Esophagus squamous epithelium (tissue), 5 donors: ENCODE measurements around the gene ATP7B. TPM values are rescaled to one million over a fixed set of nuclear protein-coding genes. Genes with fewer than 3 reads are reported as not detected.

Experiments
- DNase-seq: peaks from one replicate; lab custom pipeline; 2025; lab: John Stamatoyannopoulos, UW
- H3K27ac ChIP-seq, 4 donors: fragments of 200-600 bp; sonication (generic); one replicate each; pipeline ENCODE4 v1.5.1; 2016 to 2019; ENCODE audit warnings: mild to moderate bottlenecking in 1 of 4
- H3K27me3 ChIP-seq, 4 donors: fragments of 200-600 bp; sonication (generic); 1 replicate in 3 of 4; 2 replicates in 1 of 4; pipeline versions ENCODE4 v1.5.1 to v1.6.0; 2017 to 2021; ENCODE audit warnings: antibody characterized with exemption in 1 of 4
- H3K36me3 ChIP-seq, 3 donors: fragments of 200-600 bp; sonication (generic); one replicate each; pipeline ENCODE4 v1.5.1; 2016 to 2019
- H3K4me1 ChIP-seq, 3 donors: fragments of 200-600 bp; sonication (generic); one replicate each; pipeline ENCODE4 v1.5.1; 2017 to 2019
- H3K4me3 ChIP-seq, 4 donors: fragments of 200-600 bp; sonication (generic); 1 replicate in 3 of 4; 2 replicates in 1 of 4; pipeline ENCODE4 v1.5.1; 2016 to 2019; ENCODE audit warnings: mild to moderate bottlenecking in 2 of 4, moderate library complexity in 1 of 4
- H3K9me3 ChIP-seq, 3 donors: fragments of 200-600 bp; sonication (generic); one replicate each; pipeline ENCODE4 v1.5.1; 2016 to 2019
- CTCF ChIP-seq, 6 experiments: fragments of 450-650 bp in 4 of 6; fragments of 200-600 bp in 2 of 6; sonication (generic) in 2 of 6; IDR thresholded peaks; one replicate each; pipeline ENCODE4 v1.5.1; 2016 to 2019; ENCODE audit warnings: antibody characterized with exemption in 6 of 6, mild to moderate bottlenecking in 4 of 6, moderate library complexity in 4 of 6
- POLR2A ChIP-seq, 4 donors: fragments of 450-650 bp; IDR thresholded peaks; one replicate each; pipeline ENCODE4 v1.6.1; 2017; ENCODE audit warnings: antibody characterized with exemption in 4 of 4, mild to moderate bottlenecking in 4 of 4, moderate library complexity in 3 of 4
- WGBS, 2 donors: methylation state at CpG; one replicate each; pipeline ENCODE4 v1.1.5; 2018; 5-methylcytosine and 5-hydroxymethylcytosine counted together
- intact Hi-C: fragments of 100-400 bp; cut with DNase I; formaldehyde crosslinking; loops from one replicate; pipeline ENCODE4 v1.15.0; 2022
- total RNA-seq, 4 donors: library from RNA; depleted of rRNA; stranded (reverse); fragments of >200 nt; gene quantifications; one replicate each; pipeline ENCODE4 v1.1.0, GENCODE V29; 2016
- donor health status: DM: yes; HTN: yes; CAD: no.

ATP7B gene
- total RNA-seq, 4 donors from 2014 or later = 0.99 to 3.6 (median 2.6) TPM

GRCh38 chr13:52002361-52002760 lies 8.9 kb downstream of the ATP7B start:
- Histone ChIP-seq H3K4me1 (peaks cover 0 to 16% (median 4%) of the 10 kb centered on the region in 3 donors), H3K36me3 (no peaks in the 10 kb centered on the region), H3K9me3 (no peaks in the 10 kb centered on the region), H3K4me3 (no peak overlapping the region), H3K27me3 (peaks cover 0 to 13% (median 0%) of the 10 kb centered on the region in 4 donors), H3K27ac (no peak overlapping the region)
- intact Hi-C loops = no loop called here
- TF ChIP-seq POLR2A (IDR thresholded peaks at IDR 0.05) (no peak), CTCF (IDR thresholded peaks at IDR 0.05) (no peak)
- DNase-seq = no peak
- WGBS, 2 donors = 20 to 41% methylated on average over 1 to 3 of the region's 4 CpGs

GRCh38 chr13:52001120-52001731 lies 10.0 kb downstream of the ATP7B start:
- Histone ChIP-seq H3K4me3 (no peak overlapping the region), H3K27me3 (peaks cover 0 to 13% (median 0%) of the 10 kb centered on the region in 4 donors), H3K9me3 (no peaks in the 10 kb centered on the region), H3K36me3 (no peaks in the 10 kb centered on the region), H3K27ac (no peak overlapping the region), H3K4me1 (peaks cover 0 to 20% (median 7%) of the 10 kb centered on the region in 3 donors)
- TF ChIP-seq CTCF (IDR thresholded peaks at IDR 0.05) (peak in 5 of 6 experiments; percentile 56 to 73 (median 62)), POLR2A (IDR thresholded peaks at IDR 0.05) (no peak)
- 37 to 41% methylated on average over 3 of the region's 3 CpGs for WGBS, 2 donors
- intact Hi-C loops = no loop called here
- no peak for DNase-seq

- H3K27ac ChIP-seq = no peak overlapping the region
- H3K9me3 ChIP-seq = no peaks in the 10 kb centered on the region
- no peaks in the 10 kb centered on the region for H3K36me3 ChIP-seq
- intact Hi-C loops = no loop called here
- TF ChIP-seq POLR2A (IDR thresholded peaks at IDR 0.05) = no peak
- TF ChIP-seq CTCF (IDR thresholded peaks at IDR 0.05) = no peak
- peaks cover 6 to 33% (median 12%) of the 10 kb centered on the region in 3 donors for H3K4me1 ChIP-seq
- H3K27me3 ChIP-seq = peaks cover 0 to 13% (median 0%) of the 10 kb centered on the region in 4 donors
- H3K4me3 ChIP-seq = no peak overlapping the region
- 25 to 57% methylated on average over 1 of the region's 1 CpG for WGBS, 2 donors
- no peak for DNase-seq
These were observed 11.3 kb downstream of the ATP7B start for GRCh38 chr13:51999921-52000320.

- Histone ChIP-seq H3K4me3 (no peak overlapping the region), H3K9me3 (no peaks in the 10 kb centered on the region), H3K36me3 (no peaks in the 10 kb centered on the region), H3K27me3 (peaks cover 0 to 13% (median 0%) of the 10 kb centered on the region in 4 donors), H3K4me1 (peaks cover 6 to 33% (median 12%) of the 10 kb centered on the region in 3 donors), H3K27ac (no peak overlapping the region)
- TF ChIP-seq CTCF (IDR thresholded peaks at IDR 0.05) = no peak
- TF ChIP-seq POLR2A (IDR thresholded peaks at IDR 0.05) = no peak
- intact Hi-C loops = no loop called here
- WGBS, 2 donors = 30 to 36% methylated on average over 13 of the region's 13 CpGs
- DNase-seq = no peak
These were observed 11.7 kb downstream of the ATP7B start for GRCh38 chr13:51999510-51999911.

GRCh38 chr13:51998723-51999509 lies 12.3 kb downstream of the ATP7B start:
- no peak for TF ChIP-seq POLR2A (IDR thresholded peaks at IDR 0.05)
- TF ChIP-seq CTCF (IDR thresholded peaks at IDR 0.05) = no peak
- 41% methylated on average over 4 of the region's 6 CpGs for WGBS, 2 donors
- Histone ChIP-seq H3K36me3 (no peaks in the 10 kb centered on the region), H3K27me3 (peaks cover 0 to 13% (median 0%) of the 10 kb centered on the region in 4 donors), H3K9me3 (no peaks in the 10 kb centered on the region), H3K4me3 (no peak overlapping the region), H3K4me1 (peaks cover 6 to 33% (median 12%) of the 10 kb centered on the region in 3 donors), H3K27ac (no peak overlapping the region)
- no peak for DNase-seq
- intact Hi-C loops = no loop called here
